Karpas-422 (cell line): Measurements from ENCODE around the gene CASP8. TPM values are rescaled to one million over a fixed set of nuclear protein-coding genes. Genes with fewer than 3 reads are reported as not detected.
"Not testable (repeated sequence)": the region's sequence is repeated elsewhere in the genome, so short reads cannot be mapped to it uniquely, and the experiment has no call there.

ENCODE experiments used
- DNase-seq: peaks from one replicate; pipeline ENCODE4 v3.0.0-alpha.2; 2015
- H2AFZ ChIP-seq: fragments of 200-600 bp; sonication (generic); 2 replicates; pipeline ENCODE4 v1.6.1; 2014; ENCODE audit warnings: antibody characterized with exemption, low read length, mixed read lengths
- H3K27ac ChIP-seq: fragments of 200-600 bp; sonication (generic); 2 replicates; pipeline ENCODE4 v1.5.1; 2014; ENCODE audit warnings: mild to moderate bottlenecking, low read length, moderate library complexity
- H3K27me3 ChIP-seq: fragments of 200-600 bp; sonication (generic); 2 replicates; pipeline ENCODE4 v1.6.1; 2014; ENCODE audit warnings: low read length, mixed read lengths
- H3K36me3 ChIP-seq: fragments of 200-600 bp; sonication (generic); 2 replicates; pipeline ENCODE4 v1.6.1; 2014; ENCODE audit warnings: low read length, mixed read lengths; ENCODE audit not compliant: insufficient read depth
- H3K4me1 ChIP-seq: fragments of 200-600 bp; sonication (generic); 2 replicates; pipeline ENCODE4 v1.6.1; 2014; ENCODE audit warnings: mild to moderate bottlenecking, low read length, mixed read lengths
- H3K4me2 ChIP-seq: fragments of 200-600 bp; sonication (generic); 2 replicates; pipeline ENCODE4 v1.6.1; 2014; ENCODE audit warnings: low read length, low read depth, mild to moderate bottlenecking; ENCODE audit not compliant: poor library complexity, severe bottlenecking
- H3K4me3 ChIP-seq: fragments of 200-600 bp; sonication (generic); 2 replicates; pipeline ENCODE4 v1.5.1; 2014; ENCODE audit warnings: mild to moderate bottlenecking, antibody characterized with exemption, low read length, mixed read lengths
- H3K79me2 ChIP-seq: fragments of 200-600 bp; sonication (generic); 2 replicates; pipeline ENCODE4 v1.6.1; 2014; ENCODE audit warnings: mild to moderate bottlenecking, low read length, mixed read lengths
- H3K9ac ChIP-seq: fragments of 200-600 bp; sonication (generic); 2 replicates; pipeline ENCODE4 v1.6.0; 2014; ENCODE audit warnings: low read length
- H3K9me2 ChIP-seq: fragments of 200-600 bp; sonication (generic), shearing (Covaris generic); replicated peaks from 2 replicates; pipeline ENCODE4 v1.6.0; 2014; ENCODE audit warnings: mild to moderate bottlenecking, low read length, moderate library complexity; ENCODE audit not compliant: insufficient read depth
- H3K9me3 ChIP-seq: fragments of 300-700, 200-600 bp; sonication (generic); 2 replicates; pipeline ENCODE4 v1.6.1; 2014; ENCODE audit warnings: low read length, mixed read lengths
- H4K20me1 ChIP-seq: fragments of 200-600 bp; sonication (generic); 2 replicates; pipeline ENCODE4 v1.6.1; 2014; ENCODE audit warnings: mild to moderate bottlenecking, antibody characterized with exemption, low read length, low read depth; ENCODE audit not compliant: insufficient read depth
- total RNA-seq: library from RNA; depleted of rRNA; stranded (reverse); fragments of >200 nt; shearing (Covaris generic); gene quantifications from 2 replicates; pipeline ENCODE4 v1.2.3, GENCODE V29; 2014; ENCODE audit warnings: low replicate concordance

Gene CASP8
- total RNA-seq, 1 experiment from 2014 or later: 114 TPM

DNA sequence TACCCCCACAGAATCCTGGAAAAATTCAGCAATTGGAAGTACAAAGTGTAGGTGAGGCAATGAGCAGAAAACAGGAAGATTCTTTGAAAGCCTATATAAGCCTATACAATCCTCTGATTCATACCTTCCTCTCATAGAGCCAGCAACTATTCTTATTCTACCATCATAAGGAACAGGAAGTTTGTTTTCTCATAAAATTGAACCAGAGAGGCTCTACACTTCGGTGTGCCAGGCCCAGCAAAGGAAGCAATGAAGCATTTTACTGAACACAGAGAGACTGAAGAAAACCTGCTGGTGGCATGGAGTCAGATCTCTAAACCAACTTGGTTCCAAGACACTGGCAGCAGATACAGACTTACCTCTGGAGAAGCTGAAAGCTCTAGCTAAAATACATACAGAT, 18.7 kb downstream of the CASP8 start:
- Histone ChIP-seq H2AFZ (no peak overlapping the region), H3K9me2 (no peaks in the 10 kb centered on the region), H3K27ac (no peak overlapping the region), H4K20me1 (no peaks in the 10 kb centered on the region), H3K4me2 (no peak overlapping the region), H3K9me3 (no peaks in the 10 kb centered on the region), H3K36me3 (peaks cover 31% of the 10 kb centered on the region), H3K4me3 (no peak overlapping the region), H3K27me3 (no peaks in the 10 kb centered on the region), H3K4me1 (no peaks in the 10 kb centered on the region), H3K79me2 (no peaks in the 10 kb centered on the region), H3K9ac (no peak overlapping the region)
- no peak for DNase-seq

DNA sequence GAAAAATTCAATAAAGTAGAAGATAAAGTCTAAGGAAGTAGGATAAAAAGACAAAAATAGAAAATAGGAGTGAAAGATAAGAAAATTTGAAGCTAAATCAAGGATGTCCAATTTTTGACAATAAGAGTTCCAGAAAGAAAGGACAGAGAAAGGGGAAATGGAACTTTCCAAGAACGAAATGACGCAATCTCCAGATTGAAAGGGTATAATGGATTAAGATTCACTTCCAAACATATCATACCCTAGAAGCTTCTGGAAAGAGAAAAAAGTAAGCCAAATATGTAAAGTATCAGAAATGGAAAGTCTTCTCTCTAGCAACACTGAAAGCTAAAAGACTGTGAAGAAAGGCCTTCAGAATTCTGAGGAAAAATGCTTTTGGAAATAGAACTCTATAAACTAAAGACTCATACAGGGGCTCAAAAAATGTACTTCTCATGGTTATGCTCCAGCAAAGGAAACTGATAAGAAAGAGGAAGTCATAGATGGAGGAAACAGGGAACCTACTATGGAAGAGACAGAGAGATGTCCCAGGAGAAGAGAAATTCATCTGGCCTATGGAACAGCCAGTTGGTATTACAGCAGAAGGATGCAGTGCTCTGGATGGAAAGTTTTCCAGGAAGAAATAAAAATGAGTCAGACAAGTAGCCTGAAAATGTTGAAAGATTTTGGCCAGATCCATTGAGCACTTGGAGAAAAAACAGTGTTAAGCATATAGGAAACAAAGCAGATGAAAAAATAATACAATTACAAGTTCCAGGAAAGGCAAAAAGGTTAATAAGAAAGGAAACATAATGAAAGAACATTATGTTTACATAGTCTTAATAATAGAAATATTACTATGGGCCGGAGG, 20.1 kb downstream of the CASP8 start:
- Histone ChIP-seq H3K27ac (no peak overlapping the region), H3K9me2 (no peaks in the 10 kb centered on the region), H2AFZ (no peak overlapping the region), H3K4me2 (no peak overlapping the region), H3K9me3 (no peaks in the 10 kb centered on the region), H3K27me3 (no peaks in the 10 kb centered on the region), H4K20me1 (no peaks in the 10 kb centered on the region), H3K4me1 (no peaks in the 10 kb centered on the region), H3K4me3 (no peak overlapping the region), H3K79me2 (no peaks in the 10 kb centered on the region), H3K9ac (no peak overlapping the region), H3K36me3 (peaks cover 33% of the 10 kb centered on the region)
- DNase-seq: no peak

DNA sequence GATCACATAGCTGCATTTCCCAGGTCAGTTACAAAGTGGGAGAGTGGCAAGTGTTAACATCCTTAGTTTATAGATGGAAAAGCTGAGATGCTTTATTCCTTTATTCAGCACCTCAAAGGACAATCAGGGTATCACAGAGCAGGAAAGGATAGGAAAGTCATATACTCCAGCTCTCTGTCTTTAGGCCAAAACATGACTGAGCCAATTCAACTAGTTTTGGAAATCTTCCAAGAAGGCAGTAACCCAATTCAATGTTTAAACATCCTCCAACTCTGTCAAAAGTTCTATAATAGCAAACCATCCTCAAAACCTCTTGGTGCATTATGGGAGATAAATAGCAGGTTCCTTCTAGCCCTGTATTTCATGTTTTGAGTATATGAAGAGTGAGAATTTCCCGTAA, 25.2 kb downstream of the CASP8 start:
- no peak overlapping the region for H3K9ac ChIP-seq
- no peaks in the 10 kb centered on the region for H3K4me1 ChIP-seq
- H2AFZ ChIP-seq: no peak overlapping the region
- no peaks in the 10 kb centered on the region for H3K9me3 ChIP-seq
- no peaks in the 10 kb centered on the region for H3K27me3 ChIP-seq
- H3K4me2 ChIP-seq: no peak overlapping the region
- H3K79me2 ChIP-seq: no peaks in the 10 kb centered on the region
- H3K9me2 ChIP-seq: no peaks in the 10 kb centered on the region
- H3K4me3 ChIP-seq: no peak overlapping the region
- no peak overlapping the region for H3K27ac ChIP-seq
- DNase-seq: no peak
- H3K36me3 ChIP-seq: peaks cover 46% of the 10 kb centered on the region
- H4K20me1 ChIP-seq: no peaks in the 10 kb centered on the region

DNA sequence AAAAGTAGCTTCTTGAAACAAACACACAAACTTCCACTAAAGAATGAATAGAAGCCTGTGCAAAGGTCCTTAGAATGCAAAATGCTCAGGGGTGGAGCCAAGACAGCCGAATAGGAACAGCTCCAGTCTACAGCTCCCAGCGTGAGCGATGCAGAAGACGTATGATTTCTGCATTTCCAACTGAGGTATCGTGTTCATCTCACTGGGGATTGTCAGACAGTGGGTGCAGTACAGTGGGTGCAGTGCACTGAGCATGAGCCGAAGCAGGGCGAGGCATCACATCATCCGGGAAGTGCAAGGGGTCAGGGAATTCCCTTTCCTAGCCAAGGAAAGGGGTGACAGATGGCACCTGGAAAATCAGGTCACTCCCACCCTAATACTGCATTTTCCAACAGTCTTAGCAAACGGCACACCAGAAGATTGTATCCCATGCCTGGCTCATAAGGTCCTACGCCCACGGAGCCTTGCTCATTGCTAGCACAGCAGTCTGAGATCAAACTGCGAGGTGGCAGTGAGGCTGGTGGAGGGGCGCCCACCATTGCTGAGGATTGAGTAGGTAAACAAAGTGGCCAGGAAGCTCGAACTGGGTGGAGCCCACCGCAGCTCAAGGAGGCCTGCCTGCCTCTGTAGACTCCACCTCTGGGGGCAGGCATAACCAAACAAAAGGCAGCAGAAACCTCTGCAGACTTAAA, 30.3 kb downstream of the CASP8 start:
- not testable (repeated sequence) for H3K9me3 ChIP-seq, DNase-seq, H3K79me2 ChIP-seq, H3K4me2 ChIP-seq, H3K27me3 ChIP-seq, H3K4me3 ChIP-seq, H3K4me1 ChIP-seq, H3K9ac ChIP-seq, H3K27ac ChIP-seq, H4K20me1 ChIP-seq, H2AFZ ChIP-seq, H3K9me2 ChIP-seq
- peaks cover 36% of the 10 kb centered on the region for H3K36me3 ChIP-seq

DNA sequence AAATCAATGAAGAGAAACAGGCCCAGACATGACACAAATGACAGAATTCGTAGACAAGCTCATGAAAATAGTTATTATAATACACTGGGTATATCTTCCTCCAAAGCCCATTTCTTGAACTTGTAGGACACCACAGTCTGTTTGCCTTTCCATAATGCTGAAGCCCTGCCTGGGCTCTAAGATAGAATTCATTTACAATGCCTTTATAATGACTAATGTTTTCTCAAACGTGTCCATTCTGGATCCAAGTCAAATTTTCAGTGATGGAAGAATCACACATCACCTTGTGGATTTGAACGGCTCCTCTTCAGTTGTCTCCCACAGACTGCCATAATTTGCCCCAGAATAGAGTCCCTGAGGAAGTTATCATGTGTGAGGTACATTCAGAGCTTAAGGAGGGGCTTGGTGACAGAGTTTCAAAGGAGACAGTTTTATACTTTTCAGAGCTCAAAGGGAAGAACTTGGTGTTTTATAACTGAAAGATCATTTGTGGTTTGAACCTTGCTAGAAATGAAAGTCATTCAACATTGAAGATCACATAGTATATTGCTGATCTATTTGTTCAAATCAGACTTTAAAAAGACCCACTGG, 38.2 kb downstream of the CASP8 start:
- H3K9ac ChIP-seq: no peak overlapping the region
- no peak overlapping the region for H3K4me2 ChIP-seq
- no peak overlapping the region for H3K27ac ChIP-seq
- H3K79me2 ChIP-seq: no peaks in the 10 kb centered on the region
- DNase-seq: no peak
- no peak overlapping the region for H2AFZ ChIP-seq
- H3K9me2 ChIP-seq: no peaks in the 10 kb centered on the region
- H3K9me3 ChIP-seq: no peaks in the 10 kb centered on the region
- H3K36me3 ChIP-seq: no peaks in the 10 kb centered on the region
- H3K4me3 ChIP-seq: no peak overlapping the region
- H4K20me1 ChIP-seq: no peaks in the 10 kb centered on the region
- no peaks in the 10 kb centered on the region for H3K27me3 ChIP-seq
- H3K4me1 ChIP-seq: no peaks in the 10 kb centered on the region

DNA sequence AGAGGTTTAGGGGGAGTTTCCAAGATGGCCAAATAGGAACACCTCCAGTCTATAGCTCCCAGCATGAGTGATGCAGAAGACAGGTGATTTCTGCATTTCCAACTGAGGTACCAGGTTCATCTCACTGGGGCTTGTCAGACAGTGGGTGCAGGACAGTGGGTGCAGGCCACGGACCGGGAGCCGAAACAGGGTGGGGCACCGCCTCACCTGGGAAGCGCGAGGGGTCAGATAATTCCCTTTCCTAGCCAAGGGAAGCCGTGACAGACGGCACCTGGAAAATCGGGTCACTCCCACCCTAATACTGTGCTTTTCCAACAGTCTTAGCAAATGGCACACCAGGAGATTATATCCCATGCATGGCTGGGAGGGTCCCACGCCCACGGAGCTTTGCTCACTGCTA, 39.6 kb downstream of the CASP8 start:
- not testable (repeated sequence) for H3K9me3 ChIP-seq, H3K4me1 ChIP-seq, H3K9me2 ChIP-seq, H3K9ac ChIP-seq, H3K27me3 ChIP-seq, H4K20me1 ChIP-seq, H3K4me2 ChIP-seq, H3K79me2 ChIP-seq, H2AFZ ChIP-seq, H3K27ac ChIP-seq, H3K36me3 ChIP-seq, H3K4me3 ChIP-seq, DNase-seq

DNA sequence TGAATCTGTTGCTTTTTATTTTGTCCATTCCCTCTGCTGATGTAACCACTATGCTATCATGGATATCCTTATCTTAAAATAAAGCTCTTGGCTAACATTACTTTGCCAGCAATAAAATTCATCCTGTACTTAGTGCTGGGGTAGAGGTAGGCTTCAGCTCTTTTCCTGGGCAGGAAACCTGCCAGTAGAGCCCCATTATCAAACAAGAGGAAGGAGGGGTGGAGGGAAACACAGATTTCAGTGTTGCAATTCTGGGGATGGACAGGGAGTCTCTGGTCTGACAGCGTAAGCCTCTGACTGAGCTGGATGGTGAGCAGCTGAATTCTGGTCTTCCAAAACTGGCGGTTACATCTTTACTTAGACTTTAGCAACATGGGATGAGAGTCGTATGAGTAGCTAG, 47.5 kb downstream of the CASP8 start:
- Histone ChIP-seq H3K27ac (no peak overlapping the region), H3K4me3 (no peak overlapping the region), H4K20me1 (no peaks in the 10 kb centered on the region), H3K79me2 (no peaks in the 10 kb centered on the region), H3K4me2 (no peak overlapping the region), H3K4me1 (no peaks in the 10 kb centered on the region), H3K9ac (no peak overlapping the region), H2AFZ (no peak overlapping the region), H3K9me2 (no peaks in the 10 kb centered on the region), H3K36me3 (no peaks in the 10 kb centered on the region), H3K27me3 (no peaks in the 10 kb centered on the region), H3K9me3 (no peaks in the 10 kb centered on the region)
- no peak for DNase-seq

DNA sequence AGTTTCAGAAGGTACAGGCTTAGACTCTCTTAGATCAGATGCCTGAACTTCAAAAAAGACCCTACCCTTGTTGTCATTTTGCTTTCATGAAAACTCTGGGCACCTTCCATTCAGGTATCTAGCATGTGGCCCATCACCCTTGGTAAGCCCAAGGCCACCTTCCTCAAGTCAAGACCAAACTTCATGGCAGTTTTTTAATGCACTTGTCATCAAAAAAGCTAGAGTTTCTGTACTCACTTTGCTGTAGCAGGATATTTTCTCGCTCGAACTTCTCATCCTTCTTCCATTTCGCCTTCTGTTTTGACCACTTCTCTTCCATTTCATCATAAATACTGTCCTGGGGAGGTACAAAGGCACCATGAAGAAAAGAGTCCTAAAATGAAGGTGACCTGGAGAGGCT, 48.6 kb downstream of the CASP8 start:
- no peaks in the 10 kb centered on the region for H3K36me3 ChIP-seq
- H3K4me3 ChIP-seq: no peak overlapping the region
- DNase-seq: no peak
- no peak overlapping the region for H3K4me2 ChIP-seq
- H3K27ac ChIP-seq: no peak overlapping the region
- H3K4me1 ChIP-seq: no peaks in the 10 kb centered on the region
- no peaks in the 10 kb centered on the region for H3K9me2 ChIP-seq
- H3K9me3 ChIP-seq: no peaks in the 10 kb centered on the region
- no peaks in the 10 kb centered on the region for H4K20me1 ChIP-seq
- no peak overlapping the region for H3K9ac ChIP-seq
- no peaks in the 10 kb centered on the region for H3K79me2 ChIP-seq
- H2AFZ ChIP-seq: no peak overlapping the region
- H3K27me3 ChIP-seq: no peaks in the 10 kb centered on the region
